IPS-15b (cell line): ENCODE measurements around the gene PDXP.

Source experiments
- H3K27me3 ChIP-seq: one replicate; pipeline ENCODE4 v1.6.1; 2013; ENCODE audit warnings: low read length; ENCODE audit not compliant: control insufficient read depth, insufficient read depth
- H3K36me3 ChIP-seq: one replicate; pipeline ENCODE4 v1.6.1; 2013; ENCODE audit warnings: low read length; ENCODE audit not compliant: control insufficient read depth, insufficient read depth
- H3K4me1 ChIP-seq: one replicate; pipeline ENCODE4 v1.6.1; 2013; ENCODE audit warnings: mild to moderate bottlenecking, low read length; ENCODE audit not compliant: control insufficient read depth, insufficient read depth
- H3K4me3 ChIP-seq: one replicate; pipeline ENCODE4 v1.5.1; 2013; ENCODE audit warnings: low read depth, low read length
- H3K9ac ChIP-seq: one replicate; pipeline ENCODE4 v1.6.1; 2013; ENCODE audit warnings: low read depth, mild to moderate bottlenecking, low read length
- H3K9me3 ChIP-seq: one replicate; pipeline ENCODE4 v1.6.1; 2013; ENCODE audit warnings: mild to moderate bottlenecking, low read length; ENCODE audit not compliant: control insufficient read depth, insufficient read depth

Gene PDXP

GRCh38 chr22:37631448-37632173 lies 26.9 kb upstream of the PDXP start:
- Histone ChIP-seq H3K9me3 (no peaks in the 10 kb centered on the region), H3K9ac (no peak overlapping the region), H3K27me3 (no peaks in the 10 kb centered on the region), H3K4me3 (no peak overlapping the region), H3K36me3 (peaks cover 23% of the 10 kb centered on the region), H3K4me1 (peaks cover 10% of the 10 kb centered on the region)

GRCh38 chr22:37632174-37633088 lies 26.1 kb upstream of the PDXP start:
- Histone ChIP-seq H3K27me3 (no peaks in the 10 kb centered on the region), H3K36me3 (peaks cover 17% of the 10 kb centered on the region), H3K9me3 (no peaks in the 10 kb centered on the region), H3K9ac (no peak overlapping the region), H3K4me1 (peaks cover 10% of the 10 kb centered on the region), H3K4me3 (no peak overlapping the region)

- peak overlapping the region; percentile 35 for H3K4me3 ChIP-seq
- peaks cover 13% of the 10 kb centered on the region for H3K4me1 ChIP-seq
- H3K9me3 ChIP-seq = no peaks in the 10 kb centered on the region
- no peaks in the 10 kb centered on the region for H3K27me3 ChIP-seq
- peaks cover 16% of the 10 kb centered on the region for H3K36me3 ChIP-seq
- H3K9ac ChIP-seq = peak overlapping the region; percentile 54
These were observed 25.4 kb upstream of the PDXP start for GRCh38 chr22:37633089-37633624.

- peak overlapping the region; percentile 35 for H3K4me3 ChIP-seq
- no peaks in the 10 kb centered on the region for H3K27me3 ChIP-seq
- no peaks in the 10 kb centered on the region for H3K9me3 ChIP-seq
- peak overlapping the region; percentile 54 for H3K9ac ChIP-seq
- peaks cover 16% of the 10 kb centered on the region for H3K36me3 ChIP-seq
- peaks cover 18% of the 10 kb centered on the region for H3K4me1 ChIP-seq
These were observed 24.7 kb upstream of the PDXP start for GRCh38 chr22:37633625-37634416.

GRCh38 chr22:37634417-37634924 lies 24.1 kb upstream of the PDXP start:
- Histone ChIP-seq H3K9me3 (no peaks in the 10 kb centered on the region), H3K36me3 (peaks cover 16% of the 10 kb centered on the region), H3K9ac (no peak overlapping the region), H3K4me3 (peak overlapping the region; percentile 35), H3K27me3 (no peaks in the 10 kb centered on the region), H3K4me1 (peaks cover 19% of the 10 kb centered on the region)

- Histone ChIP-seq H3K9me3 (no peaks in the 10 kb centered on the region), H3K9ac (no peak overlapping the region), H3K27me3 (no peaks in the 10 kb centered on the region), H3K36me3 (peaks cover 16% of the 10 kb centered on the region), H3K4me3 (no peak overlapping the region), H3K4me1 (peaks cover 19% of the 10 kb centered on the region)
These were observed 23.4 kb upstream of the PDXP start for GRCh38 chr22:37635157-37635556.

- H3K4me1 ChIP-seq = peaks cover 21% of the 10 kb centered on the region
- no peak overlapping the region for H3K9ac ChIP-seq
These were observed 22.2 kb upstream of the PDXP start for GRCh38 chr22:37636186-37636948.

GRCh38 chr22:37636949-37637273 lies 21.6 kb upstream of the PDXP start:
- H3K9me3 ChIP-seq = no peaks in the 10 kb centered on the region
- no peak overlapping the region for H3K4me3 ChIP-seq
- H3K4me1 ChIP-seq = peaks cover 21% of the 10 kb centered on the region
- peaks cover 8% of the 10 kb centered on the region for H3K36me3 ChIP-seq
- no peak overlapping the region for H3K9ac ChIP-seq
- no peaks in the 10 kb centered on the region for H3K27me3 ChIP-seq

More at GRCh38 chr22:37636186-37636948, 22.2 kb upstream of the PDXP start:
- H3K27me3 ChIP-seq = no peaks in the 10 kb centered on the region
- peaks cover 11% of the 10 kb centered on the region for H3K36me3 ChIP-seq
- no peak overlapping the region for H3K4me3 ChIP-seq
- no peaks in the 10 kb centered on the region for H3K9me3 ChIP-seq

- H3K4me3 ChIP-seq = peak overlapping the region; percentile 69
- peaks cover 9% of the 10 kb centered on the region for H3K36me3 ChIP-seq
- no peaks in the 10 kb centered on the region for H3K27me3 ChIP-seq
- no peaks in the 10 kb centered on the region for H3K9me3 ChIP-seq
- no peak overlapping the region for H3K9ac ChIP-seq
- H3K4me1 ChIP-seq = peaks cover 18% of the 10 kb centered on the region
These were observed 20.0 kb upstream of the PDXP start for GRCh38 chr22:37638391-37639069.

GRCh38 chr22:37639070-37639760 lies 19.3 kb upstream of the PDXP start, which contains the start of gene SH3BP1:
Gene SH3BP1 (plus strand): TSS chr22:37639669. CDS start chr22:37639788, 119 bp downstream.
- H3K9ac ChIP-seq = peak within 1 kb of the TSS; percentile 70
- H3K36me3 ChIP-seq = peaks cover 13% of the 10 kb centered on the region
- H3K4me1 ChIP-seq = peaks cover 16% of the 10 kb centered on the region
- H3K27me3 ChIP-seq = no peaks in the 10 kb centered on the region
- H3K4me3 ChIP-seq = peak within 1 kb of the TSS; percentile 88
- no peaks in the 10 kb centered on the region for H3K9me3 ChIP-seq
